ENCODE measurements around the gene TIPIN. TPM values are rescaled to one million over a fixed set of nuclear protein-coding genes. Genes with fewer than 3 reads are reported as not detected.

Gene TIPIN
- total RNA-seq, 1 donor from 2014 or later, result 5.8 TPM

DNA sequence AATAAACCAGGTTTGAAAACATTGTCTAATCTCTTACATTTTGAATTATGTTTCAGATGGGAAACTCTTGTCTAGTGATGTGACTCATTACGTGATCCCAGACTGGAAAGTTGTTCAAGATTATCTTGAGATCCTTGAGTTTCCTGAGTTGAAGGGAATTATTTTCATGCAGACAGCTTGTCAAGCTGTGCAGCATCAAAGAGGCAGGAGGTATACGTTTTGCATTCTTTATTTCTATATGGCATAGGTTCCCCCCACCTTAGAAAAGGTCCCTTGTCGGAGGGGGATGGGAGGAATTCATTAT is 61.6 kb downstream of the TIPIN start:
- DNase-seq, result no peak
- Mint-ChIP-seq H3K9me3 (ENCODE audit: unreplicated experiment) (peaks cover 7% of the 10 kb centered on the region), H3K36me3 (ENCODE audit: unreplicated experiment) (peaks cover 3% of the 10 kb centered on the region), H3K4me1 (ENCODE audit: low read depth, unreplicated experiment) (peaks cover 8% of the 10 kb centered on the region), H3K4me3 (ENCODE audit: unreplicated experiment) (peak overlapping the region; percentile 78), H3K27me3 (ENCODE audit: unreplicated experiment) (peaks cover 5% of the 10 kb centered on the region), H3K27ac (ENCODE audit: unreplicated experiment) (no peak overlapping the region)
- no peak for TF ChIP-seq CTCF (IDR thresholded peaks at IDR 0.05; ENCODE audit: partially characterized antibody, unreplicated experiment)

DNA sequence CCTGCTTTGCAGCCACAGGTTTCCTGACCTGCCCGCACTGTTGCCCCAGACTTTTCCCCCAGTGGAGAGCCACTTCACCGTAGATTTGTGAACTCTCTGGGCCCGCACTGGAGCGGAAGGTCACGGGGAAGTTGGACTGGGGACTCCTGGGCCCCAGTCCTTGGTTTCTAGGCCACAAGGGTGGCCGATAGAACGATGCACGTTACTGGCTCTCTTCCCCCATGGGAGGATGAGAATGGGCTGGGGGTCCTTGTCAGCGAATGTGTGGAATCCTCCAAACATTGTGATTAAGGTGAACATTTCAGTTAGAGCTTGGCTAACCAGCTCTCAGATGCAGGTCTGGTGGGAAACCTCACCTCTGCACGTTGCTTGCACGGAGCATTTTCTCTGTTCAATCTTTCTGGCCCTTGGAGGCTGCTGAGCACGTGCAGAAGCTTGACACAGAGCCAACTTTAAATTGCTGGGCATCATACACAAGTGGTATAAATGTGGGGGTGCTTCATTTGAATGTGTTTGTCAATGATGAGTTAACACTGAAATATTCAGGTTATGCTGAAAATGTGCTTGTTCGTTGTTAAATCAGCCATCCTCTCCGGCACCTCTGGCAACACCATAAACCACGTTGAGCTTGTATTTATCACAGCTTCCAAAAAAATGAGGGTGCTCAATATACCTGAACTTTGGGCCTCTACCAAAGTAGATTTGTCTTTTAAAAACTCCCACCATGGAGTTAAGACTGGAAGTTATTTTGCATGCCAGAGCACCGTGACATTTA is 62.1 kb downstream of the TIPIN start:
- DNase-seq, result no peak
- Mint-ChIP-seq H3K27ac (ENCODE audit: unreplicated experiment) (peak overlapping the region; percentile 52), H3K36me3 (ENCODE audit: unreplicated experiment) (peaks cover 3% of the 10 kb centered on the region), H3K27me3 (ENCODE audit: unreplicated experiment) (peaks cover 5% of the 10 kb centered on the region), H3K4me3 (ENCODE audit: unreplicated experiment) (peak overlapping the region; percentile 78), H3K4me1 (ENCODE audit: low read depth, unreplicated experiment) (peaks cover 8% of the 10 kb centered on the region), H3K9me3 (ENCODE audit: unreplicated experiment) (peaks cover 7% of the 10 kb centered on the region)
- TF ChIP-seq CTCF (IDR thresholded peaks at IDR 0.05; ENCODE audit: partially characterized antibody, unreplicated experiment), result no peak

GRCh38 chr15:66293419-66294156 is 62.9 kb downstream of the TIPIN start, which contains the start of gene DIS3L:
DIS3L (plus strand) TSS chr15:66293568; CDS start chr15:66293597, 29 bp downstream.
- Mint-ChIP-seq H3K27ac (ENCODE audit: unreplicated experiment) (peak within 1 kb of the TSS; percentile 52), H3K4me1 (ENCODE audit: low read depth, unreplicated experiment) (peaks cover 3% of the 10 kb centered on the region), H3K36me3 (ENCODE audit: unreplicated experiment) (no peaks in the 10 kb centered on the region), H3K9me3 (ENCODE audit: unreplicated experiment) (peaks cover 3% of the 10 kb centered on the region), H3K27me3 (ENCODE audit: unreplicated experiment) (peaks cover 5% of the 10 kb centered on the region), H3K4me3 (ENCODE audit: unreplicated experiment) (peak within 1 kb of the TSS; percentile 84)
- DNase-seq, result peak; percentile 63
- no peak for TF ChIP-seq CTCF (IDR thresholded peaks at IDR 0.05; ENCODE audit: partially characterized antibody, unreplicated experiment)

DNA sequence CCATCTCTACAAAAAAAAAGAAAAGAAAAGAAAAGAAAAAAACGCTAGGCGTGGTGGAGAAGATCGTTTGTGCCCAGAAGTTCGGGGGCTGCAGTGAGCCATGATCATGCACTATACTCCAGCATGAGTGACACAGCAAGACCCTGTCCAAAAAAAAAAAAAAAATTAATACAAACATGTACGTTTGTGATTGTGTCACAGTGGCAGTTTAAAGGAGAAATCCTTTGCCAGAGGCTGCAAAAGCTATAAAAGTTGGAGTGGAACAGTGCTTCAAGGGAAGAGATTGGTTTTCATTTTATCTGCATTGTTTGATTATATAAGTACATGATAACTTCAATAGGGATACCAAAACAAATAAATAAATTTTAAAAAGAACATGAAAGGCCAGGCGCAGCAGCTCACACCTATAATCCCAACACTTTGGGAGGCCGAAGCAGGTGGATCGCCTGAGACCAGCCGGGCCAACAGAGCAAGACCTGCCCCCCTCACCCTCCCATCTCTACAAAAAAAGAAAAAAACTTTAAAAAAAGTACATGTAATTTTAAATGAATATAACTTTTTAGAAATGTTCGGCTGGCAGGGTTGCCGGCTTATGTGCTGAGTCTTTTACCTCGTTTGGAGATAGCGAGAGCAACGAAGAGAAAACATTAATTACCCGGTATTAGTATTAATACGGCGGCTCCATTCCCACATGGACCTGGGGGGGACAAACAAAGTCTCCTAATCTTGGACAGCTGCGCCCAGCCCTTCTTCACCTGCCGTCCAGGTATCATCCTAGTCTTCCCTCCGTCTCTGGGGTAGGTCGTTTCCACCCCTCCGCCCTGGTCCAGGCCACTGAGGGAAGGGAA is 63.7 kb downstream of the TIPIN start:
- H3K27me3 Mint-ChIP-seq (ENCODE audit: unreplicated experiment), result peaks cover 5% of the 10 kb centered on the region
- no peaks in the 10 kb centered on the region for H3K36me3 Mint-ChIP-seq (ENCODE audit: unreplicated experiment)
- peak overlapping the region; percentile 84 for H3K4me3 Mint-ChIP-seq (ENCODE audit: unreplicated experiment)
- H3K9me3 Mint-ChIP-seq (ENCODE audit: unreplicated experiment), result peaks cover 3% of the 10 kb centered on the region
- no peak for DNase-seq
- peaks cover 2% of the 10 kb centered on the region for H3K4me1 Mint-ChIP-seq (ENCODE audit: low read depth, unreplicated experiment)
- H3K27ac Mint-ChIP-seq (ENCODE audit: unreplicated experiment), result no peak overlapping the region
- TF ChIP-seq CTCF (IDR thresholded peaks at IDR 0.05; ENCODE audit: partially characterized antibody, unreplicated experiment), result no peak

All from glutamatergic neuron (in vitro differentiated cells).